ENCODE results near the gene DUSP12. TPM values are rescaled to one million over a fixed set of nuclear protein-coding genes. Genes with fewer than 3 reads are reported as not detected.
A peak's percentile ranks its signal among the peaks of the same experiment; 100 is the strongest.

Gene DUSP12
- total and polyA plus RNA-seq, 9 of the 15 experiments (the other 6 are each of a cell fraction or from before 2014, with no cell fraction given), result 10.4 to 81.4 (median 43.6) TPM

GRCh38 chr1:161726473-161727255, 22.9 kb upstream of the DUSP12 start (continued):
- TF ChIP-seq UBTF (IDR thresholded peaks at IDR 0.05; ENCODE audit: borderline replicate concordance in 1 of 2, low read depth in 2 of 2, low read length in 2 of 2) (peak; percentile 56 to 77; a peak in 2 of 4 replicates), FOS (IDR thresholded peaks at IDR 0.05; ENCODE audit: extremely low read depth, insufficient read length) (no peak), PATZ1 (CRISPR knock-in tag; IDR thresholded peaks at IDR 0.05; ENCODE audit: borderline replicate concordance) (no peak), ZNF134 (CRISPR knock-in tag; conservative IDR thresholded peaks at IDR 0.05) (no peak), SAP30 (IDR thresholded peaks at IDR 0.05; ENCODE audit: borderline replicate concordance, insufficient read depth, low read depth, low read length, poor library complexity, severe bottlenecking) (peak; percentile 71), COPS2 (conservative IDR thresholded peaks at IDR 0.05) (no peak), ZFPM2 (CRISPR knock-in tag; IDR thresholded peaks at IDR 0.05) (no peak), TRIM25 (IDR thresholded peaks at IDR 0.05; ENCODE audit: borderline replicate concordance) (no peak), NFIX (CRISPR knock-in tag; IDR thresholded peaks at IDR 0.05; ENCODE audit: low read depth) (no peak), NFE2L1 (tag; IDR thresholded peaks at IDR 0.05; ENCODE audit: borderline replicate concordance, low read depth) (no peak), CTCFL (IDR thresholded peaks at IDR 0.05; ENCODE audit: borderline replicate concordance, insufficient read depth, low read depth, low read length, poor library complexity, severe bottlenecking) (no peak), NUFIP1 (IDR thresholded peaks at IDR 0.05; ENCODE audit: partially characterized antibody) (no peak), RUNX1 (IDR thresholded peaks at IDR 0.05; ENCODE audit: low read depth) (0 out of 2 replicates have a peak, but pooled peaks have one; percentile 58), MAX (CRISPR knock-in tag; IDR thresholded peaks at IDR 0.05) (peak; percentile 89)
